HG03175 (cell line): ENCODE results near the gene ARHGEF18.
"Not testable (repeated sequence)": the region's sequence is repeated elsewhere in the genome, so short reads cannot be mapped to it uniquely, and the experiment has no call there.

Experiments used
- ATAC-seq: cut with Tn5 transposase; IDR thresholded peaks from one replicate; pipeline ENCODE4 v1.9.1; 2021; ENCODE audit warnings: mild to moderate bottlenecking, moderate library complexity; ENCODE audit not compliant: unreplicated experiment

ARHGEF18 gene

GRCh38 chr19:7348587-7349230 lies at the start of gene ARHGEF18:
Gene ARHGEF18 (plus strand): TSS chr19:7348937. CDS start chr19:7362891, 13,954 bp downstream.
- no peak for ATAC-seq

DNA sequence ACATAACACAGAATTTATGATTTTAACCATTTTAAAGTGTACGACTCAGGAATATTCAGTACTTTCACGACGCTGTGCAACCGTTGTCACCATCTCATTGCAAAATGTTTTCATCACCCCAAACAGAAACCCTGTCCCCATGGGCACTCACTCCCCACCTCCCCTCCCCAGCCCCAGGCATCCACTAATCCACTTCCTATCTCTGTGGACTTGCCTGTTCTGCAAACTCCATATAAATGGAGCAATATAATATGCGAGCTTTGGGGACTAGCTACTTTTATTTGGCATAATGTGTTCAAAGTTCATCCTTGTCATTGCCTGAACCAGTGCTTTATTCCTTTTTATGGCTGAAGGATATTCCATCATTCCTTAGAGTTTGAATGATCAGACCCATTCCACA lies 47.2 kb upstream of the ARHGEF18 start:
- ATAC-seq = no peak

DNA sequence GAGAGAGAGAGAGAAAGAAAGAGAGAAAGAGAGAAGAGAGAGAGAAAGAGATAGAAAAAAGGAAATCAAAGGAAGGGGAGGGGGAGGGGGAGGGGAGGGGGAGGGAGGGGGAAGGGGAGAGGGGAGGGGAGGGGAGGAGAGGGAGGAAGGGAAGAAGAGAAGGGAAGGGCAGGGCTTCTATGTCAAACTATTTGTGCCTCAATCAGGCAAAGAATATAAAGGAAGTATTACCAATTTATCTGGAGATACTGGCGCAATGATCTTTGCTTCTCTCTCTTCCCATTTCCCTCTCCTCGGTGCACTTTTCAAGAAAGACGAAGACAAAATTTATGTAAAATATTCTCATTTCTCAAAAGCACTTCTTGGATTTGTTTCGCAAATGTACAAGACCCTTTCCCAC lies 45.3 kb upstream of the ARHGEF18 start:
- no peak for ATAC-seq

DNA sequence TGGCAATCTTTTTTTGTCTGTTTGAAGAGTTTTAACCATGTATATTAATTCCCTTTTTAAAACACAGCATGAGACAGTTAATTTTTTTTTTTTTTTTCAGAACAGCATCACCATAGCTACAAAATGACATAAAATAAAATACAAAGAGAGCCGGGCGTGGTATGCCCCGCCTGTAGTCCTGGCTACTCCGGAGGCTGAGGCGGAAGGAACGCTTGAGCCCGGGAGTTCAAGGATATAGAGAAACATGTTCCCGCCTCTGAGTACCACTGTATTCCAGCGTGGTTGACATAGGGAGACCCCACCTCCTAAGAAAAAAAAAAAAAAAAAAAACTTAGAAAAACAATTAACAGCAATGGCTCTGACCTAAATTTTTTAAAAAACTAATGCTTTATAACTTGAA lies 44.5 kb upstream of the ARHGEF18 start:
- no peak for ATAC-seq

DNA sequence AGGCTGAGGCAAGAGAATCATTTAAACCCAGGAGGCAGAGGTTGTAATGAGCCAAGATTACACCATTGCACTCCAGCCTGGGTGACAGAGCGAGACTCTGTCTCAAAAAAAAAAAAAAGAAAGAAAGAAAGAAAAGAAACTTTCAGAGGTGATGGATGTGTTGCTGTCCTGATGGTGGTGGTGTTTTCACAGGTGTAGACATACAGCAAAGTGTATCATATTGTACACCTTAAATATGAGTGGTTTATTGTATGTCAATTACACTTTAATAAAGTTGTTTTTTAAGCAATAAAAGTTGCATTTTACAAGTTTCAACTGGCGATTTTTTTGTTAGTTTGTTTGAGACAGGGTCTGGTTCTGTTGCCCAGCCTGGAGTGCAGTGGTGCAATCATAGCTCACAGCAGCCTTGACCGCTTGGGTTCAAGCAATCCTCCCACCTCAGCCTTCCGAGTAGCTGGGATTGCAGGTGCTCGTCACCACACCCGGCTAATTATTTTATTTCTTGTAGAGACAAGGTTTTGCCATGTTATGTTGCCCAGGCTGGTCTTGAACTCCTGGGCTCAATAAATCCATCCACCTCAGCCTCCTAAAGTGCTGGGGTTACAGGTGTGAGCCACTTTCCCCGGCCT lies 41.0 kb upstream of the ARHGEF18 start:
- no peak for ATAC-seq

DNA sequence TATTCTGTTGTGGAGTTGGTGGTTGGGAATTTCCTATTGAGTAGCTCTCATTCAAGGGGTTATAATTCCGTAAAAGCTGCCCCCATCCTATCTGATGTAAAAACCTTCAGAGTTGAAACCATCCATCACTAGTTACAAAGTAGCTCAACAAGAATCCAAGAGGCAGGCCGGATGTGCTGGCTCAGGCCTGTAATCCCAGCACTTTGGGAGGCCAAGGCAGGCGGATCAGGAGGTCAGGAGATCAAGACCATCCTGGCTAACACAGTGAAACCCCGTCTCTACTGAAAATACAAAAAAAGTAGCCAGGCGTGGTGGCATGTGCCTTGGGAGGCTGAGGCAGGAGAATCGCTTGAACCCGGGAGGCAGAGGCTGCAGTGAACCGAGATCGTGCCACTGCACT lies 40.4 kb upstream of the ARHGEF18 start:
- not testable (repeated sequence) for ATAC-seq

DNA sequence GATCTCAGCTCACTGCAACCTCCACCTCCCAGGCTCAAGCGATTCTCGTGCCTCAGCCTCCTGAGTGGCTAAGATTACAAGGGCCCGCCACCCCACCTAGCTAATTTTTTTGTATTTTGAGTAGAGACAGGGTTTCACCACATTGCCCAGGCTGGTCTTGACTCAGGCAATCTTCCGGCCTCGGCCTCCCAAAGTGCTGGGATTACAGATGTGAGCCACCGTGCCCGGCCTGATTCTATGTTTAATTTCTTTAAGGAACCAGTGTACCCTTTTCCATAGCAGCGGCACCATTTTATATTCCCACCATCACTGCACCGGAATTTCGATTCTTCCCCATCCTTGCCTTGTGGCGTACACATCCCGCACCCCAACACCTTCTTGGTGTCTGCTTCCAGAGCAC lies 36.8 kb upstream of the ARHGEF18 start:
- no peak for ATAC-seq

DNA sequence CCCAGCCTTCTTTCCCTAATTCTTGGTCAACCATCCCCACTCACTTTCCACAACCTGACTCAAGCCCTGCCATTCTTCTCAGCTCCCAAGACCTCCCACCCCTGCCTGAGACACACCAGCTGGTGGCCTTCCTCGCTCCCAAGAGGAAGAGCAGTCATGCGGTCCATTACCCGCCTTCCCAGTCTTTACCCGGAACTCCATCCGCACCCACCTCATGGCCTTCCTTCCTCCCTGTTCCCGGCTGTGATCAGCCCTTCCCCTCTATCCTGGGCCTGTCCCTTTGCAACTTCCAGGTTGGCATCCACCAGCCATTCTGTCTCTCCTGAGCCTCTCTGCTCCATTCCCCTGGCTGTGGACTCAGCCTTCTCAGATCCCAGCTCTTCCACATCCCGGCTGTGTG lies 35.9 kb upstream of the ARHGEF18 start:
- no peak for ATAC-seq

DNA sequence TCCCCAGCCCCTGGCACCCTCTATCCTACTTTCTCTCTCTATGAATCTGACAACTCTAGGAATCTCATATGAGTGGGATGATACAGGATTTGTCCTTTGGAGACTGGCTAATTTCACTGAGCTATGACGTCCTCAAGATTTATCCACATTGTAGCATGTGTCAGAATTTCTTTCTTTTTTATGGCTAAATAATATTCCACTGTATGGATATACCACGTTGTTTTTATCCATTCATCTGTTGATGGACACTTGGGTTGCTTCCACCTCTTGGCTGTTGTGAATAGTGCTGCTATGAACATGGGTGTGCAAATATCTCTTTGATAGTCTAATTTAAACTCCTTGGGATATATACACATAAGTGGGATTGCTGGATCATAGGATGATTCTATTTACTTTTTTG lies 30.6 kb upstream of the ARHGEF18 start:
- ATAC-seq = no peak

DNA sequence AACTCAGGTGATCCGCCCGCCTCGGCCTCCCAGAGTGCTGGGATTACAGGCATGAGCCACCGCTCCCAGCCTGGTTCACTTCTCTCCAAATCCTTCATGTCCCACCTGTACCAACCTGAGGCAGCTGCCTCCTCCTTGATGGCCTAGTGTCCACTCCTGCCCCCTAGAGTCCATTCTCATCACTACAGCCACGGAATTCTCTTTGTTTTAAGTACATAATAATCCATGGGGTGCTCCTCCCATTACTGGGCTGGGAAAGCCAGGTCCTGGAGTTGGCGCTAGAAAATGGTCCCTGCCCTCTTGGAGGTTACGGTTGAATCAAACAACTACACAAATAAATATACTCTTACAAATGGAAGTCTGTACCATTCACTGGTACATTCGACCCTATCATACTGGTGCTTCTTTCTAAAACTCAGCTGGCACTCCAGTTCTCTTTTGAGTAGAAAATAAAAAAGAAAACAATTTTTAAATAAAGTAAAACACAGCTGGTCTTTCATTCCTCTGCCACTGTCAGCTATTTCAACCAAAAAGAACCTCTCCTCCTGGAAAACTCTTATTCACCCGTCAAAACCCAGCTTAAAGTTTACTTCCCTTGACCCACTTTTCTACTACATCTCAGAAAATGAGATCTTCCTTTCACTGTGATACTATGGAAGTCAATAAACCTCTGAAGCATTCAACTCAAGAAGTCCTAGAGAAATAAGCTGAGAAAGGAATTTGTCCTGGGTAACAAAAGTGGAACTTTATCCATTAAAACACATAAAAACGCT lies 22.4 kb upstream of the ARHGEF18 start:
- ATAC-seq = no peak

- no peak for ATAC-seq
Measured at GRCh38 chr19:7327802-7328201, 20.9 kb upstream of the ARHGEF18 start.

GRCh38 chr19:7328647-7329046 lies 20.1 kb upstream of the ARHGEF18 start:
- ATAC-seq = no peak

DNA sequence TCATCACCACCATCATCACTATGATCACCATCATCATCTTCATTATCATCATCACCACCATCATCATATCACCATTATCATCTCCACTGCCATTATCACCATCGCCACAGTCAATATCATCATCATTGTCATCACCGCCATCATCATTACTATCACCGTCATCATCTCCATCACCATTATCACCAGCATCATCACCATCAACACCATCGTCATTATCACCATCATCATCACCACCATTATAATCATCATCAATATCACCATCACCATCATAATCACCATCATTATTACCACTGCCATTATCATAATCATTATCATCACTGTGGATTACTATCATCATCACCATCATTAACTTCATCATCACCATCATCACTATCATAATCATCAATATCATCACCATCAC lies 17.3 kb upstream of the ARHGEF18 start:
- no peak for ATAC-seq

DNA sequence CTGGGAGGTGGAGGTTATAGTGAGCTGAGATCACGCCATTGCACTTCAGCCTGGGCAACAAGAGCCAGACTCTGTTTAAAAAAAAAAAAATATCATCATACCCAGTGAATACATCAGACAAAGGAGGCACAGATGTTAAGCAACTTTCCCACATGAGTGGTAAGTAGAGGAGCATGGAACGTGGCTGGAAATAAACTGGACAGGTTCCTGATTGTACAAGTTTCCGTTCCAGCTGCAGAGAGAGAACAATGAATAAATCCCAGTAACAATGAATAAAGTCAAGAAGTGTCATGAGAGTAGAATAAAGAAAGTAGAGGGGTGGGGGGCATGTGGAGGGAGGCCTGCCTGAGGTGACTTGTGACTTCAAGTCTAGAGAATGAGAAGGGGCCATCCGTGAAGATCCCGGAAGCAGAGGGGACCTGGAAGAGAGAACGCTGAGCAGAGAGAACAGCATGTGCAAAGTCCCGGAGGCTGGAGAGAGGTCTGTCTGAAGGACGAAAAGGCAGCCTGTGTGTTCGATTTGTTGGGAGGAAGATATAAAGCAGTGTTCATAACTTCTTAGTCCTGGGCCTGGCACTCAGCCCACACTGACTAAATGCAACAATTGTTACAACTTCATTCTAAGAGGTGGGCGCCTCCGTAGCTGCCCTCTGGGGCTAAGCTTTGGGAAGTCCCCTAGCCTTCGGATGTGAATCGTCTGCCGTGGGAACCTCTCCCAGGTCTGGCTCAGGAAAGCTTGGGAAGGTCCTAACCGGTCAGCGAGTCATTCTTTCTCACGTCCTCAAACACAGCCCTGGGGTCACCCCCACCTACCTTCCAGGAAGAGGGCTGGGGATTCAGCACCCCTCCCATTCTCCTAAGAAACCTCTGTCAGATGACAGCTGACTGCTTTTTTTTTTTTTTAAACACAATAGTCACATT lies 15.3 kb upstream of the ARHGEF18 start:
- ATAC-seq = no peak

DNA sequence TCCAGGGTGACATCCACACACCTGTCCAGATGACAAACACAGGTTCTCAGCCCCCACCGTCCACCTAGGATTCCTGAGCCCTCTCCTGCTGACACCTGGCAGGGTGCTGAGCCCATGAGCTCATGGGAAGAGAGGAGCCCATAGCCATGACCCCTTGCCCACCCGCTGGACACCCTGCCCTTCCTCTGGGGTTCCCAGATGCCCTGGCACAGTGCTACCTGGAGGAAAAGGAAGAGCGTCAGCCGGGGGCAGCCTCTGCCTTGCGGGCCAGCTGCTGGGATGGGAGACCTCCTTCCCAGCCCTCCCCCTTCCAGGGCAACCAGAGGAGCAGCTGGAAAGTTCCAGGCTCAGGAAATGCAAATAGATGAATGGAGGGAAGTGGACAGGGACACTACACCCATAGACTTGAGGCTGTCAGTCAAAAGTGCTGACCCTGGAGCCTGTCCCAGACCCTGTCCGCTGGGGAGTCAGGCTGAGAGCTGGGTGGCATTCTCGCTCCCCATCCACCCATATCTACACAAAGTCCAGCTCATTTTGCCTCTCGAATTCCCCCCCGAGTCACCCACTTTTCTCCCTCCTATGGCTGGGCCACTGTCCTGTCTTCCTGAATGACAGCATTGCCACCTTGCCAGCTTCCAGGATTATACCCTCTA lies 12.3 kb upstream of the ARHGEF18 start:
- no peak for ATAC-seq

DNA sequence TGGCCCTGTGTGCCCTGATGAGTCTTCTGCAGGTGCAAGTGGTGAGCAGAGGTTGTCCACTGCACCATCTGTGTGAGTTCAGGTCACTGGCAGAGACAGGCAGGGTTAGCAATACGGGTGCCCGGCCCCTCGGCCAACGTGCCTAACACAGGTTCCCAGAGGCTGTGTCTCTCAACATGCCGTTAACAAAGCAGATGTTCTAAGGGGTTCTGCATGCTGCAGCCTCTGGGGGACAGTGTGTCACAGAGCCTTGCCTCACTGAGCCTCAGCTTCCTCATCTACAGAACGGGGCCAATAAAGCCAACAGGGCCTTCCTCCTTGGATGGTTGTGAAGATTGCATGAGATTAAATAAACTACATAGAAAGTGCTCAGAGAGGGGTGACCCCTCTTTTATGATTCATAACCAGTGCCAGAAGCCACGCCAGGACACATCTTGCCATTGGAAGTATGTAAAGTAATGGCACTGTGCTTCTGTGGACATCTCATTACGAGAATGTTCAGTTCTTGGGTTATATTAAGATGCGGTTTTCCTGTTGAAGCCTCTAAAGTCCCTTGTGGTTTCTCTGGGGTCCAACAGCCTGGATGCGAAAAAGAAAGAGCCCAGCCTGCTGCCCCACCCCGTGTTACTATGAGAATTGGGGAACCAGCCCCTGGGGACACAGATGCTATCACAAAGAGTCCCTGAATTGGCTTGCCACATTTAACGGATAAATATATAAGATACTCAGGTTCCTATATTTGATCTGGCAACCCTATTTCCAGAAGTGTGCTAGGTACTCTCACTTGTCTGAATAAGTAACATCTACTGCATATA lies 11.2 kb upstream of the ARHGEF18 start:
- ATAC-seq = peak; percentile 75

- no peak for ATAC-seq
Measured at GRCh38 chr19:7340959-7341837, 7.5 kb upstream of the ARHGEF18 start.

- ATAC-seq = no peak
Measured at GRCh38 chr19:7342143-7342542, 6.6 kb upstream of the ARHGEF18 start.

- ATAC-seq = no peak
Measured at GRCh38 chr19:7346488-7346971, 2.2 kb upstream of the ARHGEF18 start.
